Bone marrow (tissue), 2 donors: ENCODE measurements around the gene LRRC8D.
"Not testable (repeated sequence)": the region's sequence is repeated elsewhere in the genome, so short reads cannot be mapped to it uniquely, and the experiment has no call there.

Experiments
- DNase-seq, 2 donors: peaks; one replicate each; lab custom pipeline; 2025; lab: John Stamatoyannopoulos, UW

Gene LRRC8D

GRCh38 chr1:89820422-89821321 is at the start of gene LRRC8D:
Gene LRRC8D (plus strand): TSS chr1:89821032. CDS start chr1:89933069, 112,037 bp downstream.
- DNase-seq = peak; percentile 34 to 57

DNA sequence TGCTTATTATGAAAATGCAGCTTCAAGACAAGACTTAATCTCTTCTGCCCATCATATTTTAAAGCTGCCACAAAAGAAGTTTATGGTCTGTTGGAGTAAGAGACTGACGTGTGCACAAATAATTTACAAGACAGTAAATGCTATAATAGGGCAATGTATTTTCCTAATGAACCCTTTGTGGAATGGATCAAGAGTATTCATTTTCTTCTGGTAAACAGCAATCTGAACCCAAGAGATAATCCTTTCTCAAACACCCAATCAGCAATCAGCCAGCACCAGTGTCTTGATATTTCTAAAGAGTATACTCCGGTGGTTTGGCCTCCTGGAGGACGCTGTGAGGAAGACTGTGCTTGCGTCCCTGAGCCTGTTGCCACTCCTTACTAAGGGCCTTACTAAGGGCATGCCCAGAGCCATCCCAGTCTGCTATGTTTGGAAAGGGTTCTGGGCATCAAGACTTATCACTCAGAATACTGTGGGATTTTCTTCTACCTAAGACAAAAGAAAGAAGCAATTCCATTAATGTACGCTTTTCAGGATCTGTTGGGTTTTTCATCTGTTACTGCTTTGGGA is 48.8 kb upstream of the LRRC8D start:
- no peak for DNase-seq

GRCh38 chr1:89776104-89776503 is 44.7 kb upstream of the LRRC8D start:
- DNase-seq = not testable (repeated sequence)

DNA sequence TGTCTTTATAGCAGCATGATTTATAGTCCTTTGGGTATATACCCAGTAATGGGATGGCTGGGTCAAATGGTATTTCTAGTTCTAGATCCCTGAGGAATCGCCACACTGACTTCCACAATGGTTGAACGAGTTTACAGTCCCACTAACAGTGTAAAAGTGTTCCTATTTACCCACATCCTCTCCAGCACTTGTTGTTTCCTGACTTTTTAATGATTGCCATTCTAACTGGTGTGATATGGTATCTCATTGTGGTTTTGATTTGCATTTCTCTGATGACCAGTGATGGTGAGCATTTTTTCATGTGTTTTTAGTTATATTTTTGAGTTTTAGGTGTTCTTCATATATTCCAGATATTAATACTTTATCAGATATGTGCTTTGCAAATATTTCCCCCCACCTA is 43.6 kb upstream of the LRRC8D start:
- DNase-seq = not testable (repeated sequence)

- DNase-seq = no peak
Observed at GRCh38 chr1:89779151-89779940, 41.5 kb upstream of the LRRC8D start.

DNA sequence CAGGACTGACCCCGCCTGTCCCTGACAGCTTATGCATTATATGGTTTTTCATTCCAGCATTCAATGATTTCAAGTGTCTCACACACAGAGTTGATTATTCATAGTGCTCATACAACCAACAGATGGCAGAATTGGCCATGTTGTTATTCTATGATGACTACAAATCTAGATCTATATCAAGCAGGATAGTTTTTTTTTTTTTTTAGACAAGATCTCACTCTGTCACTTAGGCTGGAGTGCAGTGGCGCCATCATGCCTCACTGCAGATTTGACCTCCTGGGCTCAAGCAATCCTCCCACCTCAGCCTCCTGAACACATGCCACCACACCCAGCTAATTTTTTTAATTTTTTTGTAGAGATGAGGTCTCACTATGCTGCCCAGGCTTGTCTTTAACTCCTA is 40.1 kb upstream of the LRRC8D start:
- peak in 1 of 2 donors; percentile 45 for DNase-seq

DNA sequence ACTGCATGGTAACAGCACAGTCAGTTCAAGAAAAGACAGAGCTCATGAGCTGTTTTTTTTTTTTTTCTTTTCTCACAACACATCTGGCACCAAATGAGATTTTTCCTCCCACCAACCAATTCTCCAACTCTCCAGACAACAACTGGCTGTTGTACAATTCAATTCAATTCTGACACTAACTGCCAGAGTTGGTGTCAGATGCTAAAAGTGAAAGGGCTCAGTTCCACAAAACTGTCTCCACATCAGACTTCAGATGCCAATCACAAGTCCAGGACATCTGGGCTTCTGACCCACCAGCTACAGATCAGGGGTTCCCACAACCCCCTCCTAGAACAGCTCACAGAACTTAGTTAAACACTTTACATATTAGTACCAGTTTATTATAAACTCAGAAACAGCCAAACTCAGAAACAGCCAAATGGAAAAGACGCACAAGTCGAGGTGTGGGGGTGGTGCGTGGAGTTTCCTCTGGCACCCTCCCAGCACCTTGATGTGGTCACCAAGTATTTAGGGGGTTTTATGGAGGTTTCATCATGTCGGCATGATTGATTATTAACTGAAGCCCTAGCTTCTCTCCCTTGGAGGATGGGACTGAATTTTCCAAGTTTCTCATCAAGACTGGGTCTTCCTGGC is 39.2 kb upstream of the LRRC8D start:
- DNase-seq = no peak

- no peak for DNase-seq
Observed at GRCh38 chr1:89786628-89787214, 34.1 kb upstream of the LRRC8D start.

DNA sequence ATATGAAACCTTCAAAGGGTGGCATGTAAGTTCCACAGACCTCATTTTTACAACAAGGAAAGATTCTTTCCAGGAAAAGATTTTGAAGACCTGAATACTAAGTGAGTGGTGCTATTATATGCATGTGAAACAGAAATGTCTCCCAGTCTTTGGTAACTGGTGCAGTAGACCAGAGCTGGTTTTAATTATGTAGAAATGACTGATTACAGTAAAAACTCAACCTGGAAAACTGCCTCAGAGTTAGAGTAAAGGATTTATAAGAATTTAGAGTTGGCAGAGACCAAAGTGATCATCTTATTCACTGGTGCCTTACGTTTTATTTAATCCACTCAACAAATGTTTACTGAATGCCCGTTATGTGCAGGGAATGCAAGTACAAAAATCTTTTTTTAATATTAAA is 30.2 kb upstream of the LRRC8D start:
- no peak for DNase-seq

DNA sequence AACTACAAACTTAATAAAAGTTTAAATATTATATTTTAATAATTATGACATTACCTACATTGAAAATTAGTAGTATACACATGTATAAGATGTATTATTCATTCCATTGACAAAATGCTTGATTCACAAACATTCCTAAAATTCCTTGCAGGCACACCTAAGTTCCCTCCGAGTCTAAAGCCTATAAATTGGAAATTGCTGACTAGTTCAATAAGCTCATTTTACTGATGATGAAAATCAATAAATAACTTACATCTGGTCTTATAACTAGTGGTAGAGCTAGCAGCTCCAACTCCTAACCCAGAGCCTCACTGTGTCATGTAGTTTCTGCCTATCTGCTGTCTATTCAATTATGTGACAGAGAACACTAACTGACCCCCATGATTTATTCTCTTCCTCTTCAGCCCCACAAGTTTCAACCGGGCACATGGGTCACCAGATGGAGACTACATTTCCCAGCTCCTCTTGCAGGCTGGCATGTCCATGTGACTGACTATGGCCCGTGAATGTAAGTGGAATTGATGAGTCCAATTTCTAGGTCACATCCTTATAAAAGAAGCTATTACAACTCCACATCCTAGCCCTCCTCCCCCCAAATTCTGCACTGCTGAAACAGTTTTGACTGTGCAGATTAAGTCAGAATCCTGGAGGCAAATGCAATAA is 29.6 kb upstream of the LRRC8D start:
- no peak for DNase-seq

- no peak for DNase-seq
Observed at GRCh38 chr1:89794406-89794805, 26.4 kb upstream of the LRRC8D start.

GRCh38 chr1:89795571-89795970 is 25.3 kb upstream of the LRRC8D start:
- DNase-seq = not testable (repeated sequence)

DNA sequence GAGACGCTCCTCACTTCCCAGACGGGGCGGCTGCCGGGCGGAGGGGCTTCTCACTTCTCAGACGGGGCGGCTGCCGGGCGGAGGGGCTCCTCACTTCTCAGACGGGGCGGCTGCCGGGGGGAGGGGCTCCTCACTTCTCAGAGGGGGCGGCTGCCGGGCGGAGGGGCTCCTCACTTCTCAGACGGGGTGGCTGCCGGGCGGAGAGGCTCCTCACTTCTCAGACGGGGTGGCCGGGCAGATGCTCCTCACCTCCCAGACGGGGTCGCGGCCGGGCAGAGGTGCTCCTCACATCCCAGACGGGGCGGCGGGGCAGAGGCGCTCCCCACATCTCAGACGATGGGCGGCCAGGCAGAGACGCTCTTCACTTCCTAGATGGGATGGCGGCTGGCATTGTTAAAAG is 23.0 kb upstream of the LRRC8D start:
- not testable (repeated sequence) for DNase-seq

- no peak for DNase-seq
Observed at GRCh38 chr1:89799495-89799894, 21.3 kb upstream of the LRRC8D start.

GRCh38 chr1:89800022-89800655 is 20.7 kb upstream of the LRRC8D start:
- no peak for DNase-seq

DNA sequence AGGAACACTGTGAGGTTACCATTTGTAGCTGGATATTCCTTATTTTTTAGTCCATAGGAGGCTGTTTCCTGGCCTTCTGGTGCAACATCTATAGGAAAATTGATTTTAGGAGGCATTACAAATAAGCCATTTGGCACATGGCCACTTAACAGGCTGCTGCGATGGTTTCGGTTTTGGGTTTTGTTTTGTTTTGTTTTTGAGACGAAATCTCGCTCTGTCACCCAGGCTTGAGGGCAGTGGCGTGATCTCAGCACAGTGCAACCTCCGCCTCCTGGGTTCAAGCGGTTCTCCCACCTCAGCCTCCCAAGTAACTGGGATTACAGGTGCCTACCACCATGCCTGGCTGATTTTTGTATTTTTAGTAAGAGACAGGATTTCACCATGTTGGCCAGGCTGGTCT is 20.1 kb upstream of the LRRC8D start:
- DNase-seq = no peak

DNA sequence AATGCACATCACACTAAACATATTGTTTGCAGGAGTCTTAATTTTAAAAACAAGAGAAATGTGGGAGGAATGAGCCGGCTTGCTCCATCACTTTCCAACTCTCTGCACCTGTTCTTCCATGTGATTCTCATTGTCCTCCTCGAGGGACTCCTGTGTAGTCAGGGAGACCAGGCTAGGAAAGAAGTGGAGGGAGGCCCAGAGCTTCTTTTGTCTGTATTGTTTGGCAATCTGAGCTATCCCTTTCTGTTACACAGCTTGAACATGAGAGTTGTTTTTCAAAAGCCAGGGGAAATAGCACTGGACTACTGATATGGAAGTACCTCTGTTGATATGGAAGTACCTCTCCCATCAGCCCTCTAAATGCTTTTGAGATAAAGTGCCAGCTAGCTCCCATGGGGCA is 18.8 kb upstream of the LRRC8D start:
- DNase-seq = no peak

GRCh38 chr1:89802841-89803240 is 18.0 kb upstream of the LRRC8D start:
- DNase-seq = no peak

GRCh38 chr1:89804642-89805237 is 16.1 kb upstream of the LRRC8D start:
- DNase-seq = peak; percentile 56 to 92

DNA sequence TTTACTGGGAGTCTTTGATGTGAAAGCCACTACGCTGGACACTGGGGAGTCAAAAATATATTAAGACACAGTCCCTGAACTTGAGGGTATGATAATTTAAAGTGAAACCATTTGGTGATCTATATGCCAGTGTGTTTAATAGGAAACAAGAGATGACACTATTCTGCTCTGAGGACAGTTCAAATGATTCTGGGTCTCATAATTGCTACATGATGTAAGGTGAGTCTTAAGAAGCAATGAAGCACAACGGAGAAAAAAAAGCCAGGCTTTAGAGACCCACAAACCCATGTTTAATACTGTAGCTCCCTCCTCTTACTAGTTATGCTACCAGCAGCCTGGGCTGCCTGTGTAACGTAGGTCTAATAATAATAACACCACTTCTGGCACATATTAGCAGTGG is 14.2 kb upstream of the LRRC8D start:
- DNase-seq = no peak
